Right cardiac atrium (tissue), 5 donors: ENCODE measurements around the gene CIB2. TPM values are rescaled to one million over a fixed set of nuclear protein-coding genes. Genes with fewer than 3 reads are reported as not detected.
A peak's percentile ranks its signal among the peaks of the same experiment; 100 is the strongest.

Experiments
- ATAC-seq, 2 donors: fragments of 200-7000 bp; cut with Tn5 transposase; one replicate each; pipeline versions ENCODE4 v1.8.0 to v1.9.1; 2020; ENCODE audit warnings: moderate library complexity in 2 of 2, mild to moderate bottlenecking in 1 of 2
- DNase-seq, 3 donors: peaks; one replicate each; pipeline ENCODE4 v3.0.0-alpha.2; 2020
- H3K27ac ChIP-seq: one replicate; pipeline ENCODE4 v1.5.1; 2013; ENCODE audit warnings: mild to moderate bottlenecking, low read length, control low read depth, moderate library complexity
- H3K27me3 ChIP-seq: one replicate; pipeline ENCODE4 v1.6.1; 2013; ENCODE audit not compliant: control insufficient read depth, insufficient read depth
- H3K4me1 ChIP-seq: one replicate; pipeline ENCODE4 v1.6.1; 2013; ENCODE audit warnings: low read length; ENCODE audit not compliant: control insufficient read depth, insufficient read depth
- H3K4me3 ChIP-seq: one replicate; pipeline ENCODE4 v1.5.1; 2013; ENCODE audit warnings: low read length, control low read depth
- H3K9me3 ChIP-seq: one replicate; pipeline ENCODE4 v1.6.1; 2013; ENCODE audit warnings: low read length; ENCODE audit not compliant: control insufficient read depth
- WGBS: extraction: QIAGEN DNeasy Blood & Tissue Kit; methylation state at CpG from one replicate; pipeline ENCODE4 v1.1.7; 2013; 5-methylcytosine and 5-hydroxymethylcytosine counted together
- intact Hi-C, 4 donors: fragments of 100-400 bp; cut with DNase I; formaldehyde crosslinking; loops; one replicate each; pipeline versions ENCODE4 v1.11.0 to v1.14.0; 2022 to 2023
- polyA plus RNA-seq: library from polyadenylated mRNA; stranded (reverse); fragments of 200-250 nt; gene quantifications from one replicate; pipeline ENCODE4 v1.2.3, GENCODE V29; 2013
- total RNA-seq, 4 donors: library from RNA; stranded (reverse); fragmentation: NEBNext Ultra II Directional; extraction: Animal tissue kit (Norgen Biotek cat#: 25700); gene quantifications; one replicate each; pipeline ENCODE4 v1.2.1, GENCODE V29; 2021
- donor health status: healthy with polysubstance abuse.
- donor health status: DM: no; HTN: yes; CAD: no.
- donor health status: DM: no; HTN: no; CAD: no.
- donor health status: DM: no; HTN: yes; CAD: no; lungs with severe emphysema.
- donor health status: DM: yes; HTN: yes; CAD: no.

CIB2 gene
- total and polyA plus RNA-seq, 5 donors: 55.0 to 76.3 (median 59.3) TPM

- Histone ChIP-seq H3K9me3 (no peaks in the 10 kb centered on the region), H3K27ac (no peak overlapping the region), H3K27me3 (no peaks in the 10 kb centered on the region), H3K4me1 (no peaks in the 10 kb centered on the region), H3K4me3 (no peak overlapping the region)
- 93% methylated on average over 8 of the region's 8 CpGs for WGBS
- intact Hi-C loops: loop anchor here in 2 of 4 donors (10.0 kb wide), 2 partner anchors 93 to 103 kb away; no protein-coding TSS in a partner anchor
- DNase-seq: peak in 1 of 3 donors; percentile 26
- no peak for ATAC-seq
Observed at GRCh38 chr15:78107471-78107870, 23.8 kb downstream of the CIB2 start.

GRCh38 chr15:78105476-78106241 is 25.6 kb downstream of the CIB2 start:
- ATAC-seq (no peak), DNase-seq (peak in 1 of 3 donors; percentile 23)
- WGBS: 91% methylated on average over 16 of the region's 16 CpGs
- H3K9me3 ChIP-seq: no peaks in the 10 kb centered on the region
- H3K4me1 ChIP-seq: no peaks in the 10 kb centered on the region
- no peak overlapping the region for H3K4me3 ChIP-seq
- H3K27me3 ChIP-seq: no peaks in the 10 kb centered on the region
- intact Hi-C loops: loop anchor here in 2 of 4 donors (10.0 kb wide), 2 partner anchors 91 to 101 kb away; no protein-coding TSS in a partner anchor
- H3K27ac ChIP-seq: no peak overlapping the region

- DNase-seq (peak in 1 of 3 donors; percentile 41), ATAC-seq (no peak)
- H3K27me3 ChIP-seq: no peaks in the 10 kb centered on the region
- H3K9me3 ChIP-seq: no peaks in the 10 kb centered on the region
- H3K27ac ChIP-seq: no peak overlapping the region
- 85% methylated on average over 12 of the region's 12 CpGs for WGBS
- no peaks in the 10 kb centered on the region for H3K4me1 ChIP-seq
- intact Hi-C loops: loop anchor here in 2 of 4 donors (10.0 kb wide), 2 partner anchors 90 to 100 kb away; no protein-coding TSS in a partner anchor
- H3K4me3 ChIP-seq: no peak overlapping the region
Observed at GRCh38 chr15:78104566-78105475, 26.4 kb downstream of the CIB2 start.

GRCh38 chr15:78104119-78104479 is 27.1 kb downstream of the CIB2 start:
- intact Hi-C loops: loop anchor here in 2 of 4 donors (10.0 kb wide), 2 partner anchors 89 to 99 kb away; no protein-coding TSS in a partner anchor
- H3K4me3 ChIP-seq: no peak overlapping the region
- WGBS: 89% methylated on average over 4 of the region's 4 CpGs
- no peaks in the 10 kb centered on the region for H3K9me3 ChIP-seq
- ATAC-seq (no peak), DNase-seq (no peak)
- H3K4me1 ChIP-seq: no peaks in the 10 kb centered on the region
- no peaks in the 10 kb centered on the region for H3K27me3 ChIP-seq
- no peak overlapping the region for H3K27ac ChIP-seq

GRCh38 chr15:78103406-78104118 is 27.7 kb downstream of the CIB2 start:
- Histone ChIP-seq H3K9me3 (no peaks in the 10 kb centered on the region), H3K27me3 (no peaks in the 10 kb centered on the region), H3K27ac (no peak overlapping the region), H3K4me1 (no peaks in the 10 kb centered on the region), H3K4me3 (no peak overlapping the region)
- intact Hi-C loops: loop anchor here in 2 of 4 donors (10.0 kb wide), 2 partner anchors 89 to 99 kb away; no protein-coding TSS in a partner anchor
- DNase-seq (no peak), ATAC-seq (no peak)
- WGBS: 82% methylated on average over 12 of the region's 12 CpGs

- ATAC-seq: no peak
- DNase-seq: no peak
- WGBS: 79% methylated on average over 6 of the region's 6 CpGs
- no peak overlapping the region for H3K4me3 ChIP-seq
- no peaks in the 10 kb centered on the region for H3K9me3 ChIP-seq
- intact Hi-C loops: loop anchor here in 2 of 4 donors (10.0 kb wide), 2 partner anchors 88 to 98 kb away; no protein-coding TSS in a partner anchor
- no peak overlapping the region for H3K27ac ChIP-seq
- H3K4me1 ChIP-seq: no peaks in the 10 kb centered on the region
- no peaks in the 10 kb centered on the region for H3K27me3 ChIP-seq
Observed at GRCh38 chr15:78102741-78103140, 28.5 kb downstream of the CIB2 start.

GRCh38 chr15:78102211-78102610 is 29.0 kb downstream of the CIB2 start:
- WGBS: 85% methylated on average over 1 of the region's 1 CpG
- intact Hi-C loops: loop anchor here in 2 of 4 donors (10.0 kb wide), 2 partner anchors 87 to 97 kb away; no protein-coding TSS in a partner anchor

GRCh38 chr15:78101423-78102105 is 29.7 kb downstream of the CIB2 start:
- DNase-seq: no peak
- 99% methylated on average over 5 of the region's 5 CpGs for WGBS
- Histone ChIP-seq H3K27ac (no peak overlapping the region), H3K4me3 (no peak overlapping the region), H3K27me3 (no peaks in the 10 kb centered on the region), H3K9me3 (no peaks in the 10 kb centered on the region), H3K4me1 (no peaks in the 10 kb centered on the region)
- intact Hi-C loops: loop anchor here in 2 of 4 donors (10.0 kb wide), 2 partner anchors 87 to 97 kb away; no protein-coding TSS in a partner anchor
- ATAC-seq: no peak

More at GRCh38 chr15:78102211-78102610, 29.0 kb downstream of the CIB2 start:
- no peaks in the 10 kb centered on the region for H3K4me1 ChIP-seq
- DNase-seq (no peak), ATAC-seq (no peak)
- H3K27me3 ChIP-seq: no peaks in the 10 kb centered on the region
- no peaks in the 10 kb centered on the region for H3K9me3 ChIP-seq
- H3K27ac ChIP-seq: no peak overlapping the region
- no peak overlapping the region for H3K4me3 ChIP-seq

- WGBS: 87% methylated on average over 2 of the region's 2 CpGs
- no peaks in the 10 kb centered on the region for H3K9me3 ChIP-seq
- no peaks in the 10 kb centered on the region for H3K4me1 ChIP-seq
- intact Hi-C loops: loop anchor here in 2 of 4 donors (10.0 kb wide), 2 partner anchors 86 to 96 kb away; no protein-coding TSS in a partner anchor
- no peaks in the 10 kb centered on the region for H3K27me3 ChIP-seq
- no peak overlapping the region for H3K27ac ChIP-seq
- DNase-seq: no peak
- no peak for ATAC-seq
- no peak overlapping the region for H3K4me3 ChIP-seq
Observed at GRCh38 chr15:78100886-78101285, 30.4 kb downstream of the CIB2 start.
